Kidney tubule cell (primary cell): ENCODE measurements around the gene OR11A1.
A peak's percentile ranks its signal among the peaks of the same experiment; 100 is the strongest.

ENCODE experiments used
- DNase-seq: peaks from one replicate; pipeline ENCODE4 v3.0.0-alpha.2; 2018; ENCODE audit warnings: low spot score

Gene OR11A1

GRCh38 chr6:29388533-29388932 lies 68.3 kb downstream of the OR11A1 start:
- DNase-seq, result no peak

- peak; percentile 30 for DNase-seq
Observed at GRCh38 chr6:29376003-29376402, 80.9 kb downstream of the OR11A1 start.
